ENCODE data around the gene VAT1. TPM values are rescaled to one million over a fixed set of nuclear protein-coding genes. Genes with fewer than 3 reads are reported as not detected.

The VAT1 gene
- total and polyA plus RNA-seq, 2 donors (not counting 1 experiment from before 2014, with no cell fraction given) = 234 to 297 TPM

DNA sequence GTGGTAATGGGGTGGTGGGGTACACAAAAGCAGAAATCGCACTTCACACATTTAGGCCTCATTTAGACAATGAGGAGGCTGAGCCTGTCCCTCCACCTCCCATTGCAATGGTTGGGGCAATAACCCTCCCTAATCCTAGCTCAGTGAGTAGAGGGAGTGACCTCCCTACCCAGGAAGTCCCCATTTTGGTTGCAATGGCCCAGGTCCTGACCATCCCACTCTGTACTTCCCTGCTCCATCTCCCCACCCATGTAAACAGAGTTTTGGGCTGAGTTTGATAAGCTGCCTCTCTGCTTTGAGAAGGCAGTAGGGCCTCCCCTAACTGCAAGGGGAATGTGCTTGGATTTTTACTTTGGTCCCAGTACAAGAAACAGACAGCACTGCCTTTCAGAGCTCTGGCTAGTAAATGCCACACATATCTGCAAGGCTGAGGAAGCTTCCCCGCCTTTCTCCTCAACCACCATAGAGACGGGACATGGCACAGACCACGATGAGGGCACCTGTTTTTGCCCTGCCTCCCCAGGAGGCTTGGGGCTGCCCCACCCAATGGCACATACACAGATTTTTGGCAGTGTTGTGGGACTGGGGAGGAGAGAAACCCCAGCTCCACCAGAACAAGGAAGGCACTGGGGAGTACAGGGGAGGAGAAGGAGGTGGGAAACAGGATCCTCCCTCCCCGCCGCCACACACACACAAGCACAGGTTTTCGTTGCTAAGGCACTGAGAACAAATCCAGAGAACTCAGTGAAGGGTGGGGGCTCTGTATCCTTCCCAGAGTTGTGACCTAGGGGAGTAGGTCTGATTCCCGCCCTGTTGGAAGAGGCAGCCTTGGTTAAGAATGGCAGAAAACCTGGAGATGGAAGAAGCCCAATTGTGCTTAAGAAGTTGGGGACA is 7.3 kb downstream of the VAT1 start:
- Histone ChIP-seq H3K27ac (ENCODE audit: insufficient read depth, low read length) (no peak overlapping the region), H3K4me1 (ENCODE audit: control insufficient read depth, extremely low read depth, insufficient read depth, low read length) (peaks cover 6% of the 10 kb centered on the region), H3K9ac (ENCODE audit: insufficient read depth, low read length) (no peak overlapping the region), H3K36me3 (ENCODE audit: control insufficient read depth, insufficient read depth, low read length) (peaks cover 19% of the 10 kb centered on the region), H3K4me2 (ENCODE audit: extremely low read depth, insufficient read depth, low read length) (no peak overlapping the region), H3K4me3 (replicated peaks in 1 of 4; ENCODE audit: control extremely low read depth in 1 of 4, insufficient read depth in 1 of 4, low read depth in 3 of 4, low read length in 4 of 4) (no peak overlapping the region), H3K27me3 (ENCODE audit: control insufficient read depth, insufficient read depth, low read length) (no peaks in the 10 kb centered on the region), H4K20me1 (ENCODE audit: control insufficient read depth, extremely low read depth, insufficient read depth, low read length) (no peaks in the 10 kb centered on the region), H3K9me3 (ENCODE audit: control insufficient read depth, insufficient read depth, low read depth, low read length) (no peaks in the 10 kb centered on the region), H2AFZ (ENCODE audit: low read length) (no peak overlapping the region), H3K79me2 (ENCODE audit: control insufficient read depth, insufficient read depth, low read length) (peaks cover 14% of the 10 kb centered on the region)
- TF ChIP-seq EZH2 (IDR thresholded peaks at IDR 0.05; ENCODE audit: low read length, missing control alignments) = no peak
- TF ChIP-seq, protein P1, sequence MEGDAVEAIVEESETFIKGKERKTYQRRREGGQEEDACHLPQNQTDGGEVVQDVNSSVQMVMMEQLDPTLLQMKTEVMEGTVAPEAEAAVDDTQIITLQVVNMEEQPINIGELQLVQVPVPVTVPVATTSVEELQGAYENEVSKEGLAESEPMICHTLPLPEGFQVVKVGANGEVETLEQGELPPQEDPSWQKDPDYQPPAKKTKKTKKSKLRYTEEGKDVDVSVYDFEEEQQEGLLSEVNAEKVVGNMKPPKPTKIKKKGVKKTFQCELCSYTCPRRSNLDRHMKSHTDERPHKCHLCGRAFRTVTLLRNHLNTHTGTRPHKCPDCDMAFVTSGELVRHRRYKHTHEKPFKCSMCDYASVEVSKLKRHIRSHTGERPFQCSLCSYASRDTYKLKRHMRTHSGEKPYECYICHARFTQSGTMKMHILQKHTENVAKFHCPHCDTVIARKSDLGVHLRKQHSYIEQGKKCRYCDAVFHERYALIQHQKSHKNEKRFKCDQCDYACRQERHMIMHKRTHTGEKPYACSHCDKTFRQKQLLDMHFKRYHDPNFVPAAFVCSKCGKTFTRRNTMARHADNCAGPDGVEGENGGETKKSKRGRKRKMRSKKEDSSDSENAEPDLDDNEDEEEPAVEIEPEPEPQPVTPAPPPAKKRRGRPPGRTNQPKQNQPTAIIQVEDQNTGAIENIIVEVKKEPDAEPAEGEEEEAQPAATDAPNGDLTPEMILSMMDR (conservative IDR thresholded peaks at IDR 0.05 in 1 of 2, IDR thresholded peaks at IDR 0.05 in 1 of 2; ENCODE audit: low read depth in 1 of 2, low read length in 2 of 2) = no peak
- no peak for DNase-seq (ENCODE audit: low read depth in 2 of 2)

DNA sequence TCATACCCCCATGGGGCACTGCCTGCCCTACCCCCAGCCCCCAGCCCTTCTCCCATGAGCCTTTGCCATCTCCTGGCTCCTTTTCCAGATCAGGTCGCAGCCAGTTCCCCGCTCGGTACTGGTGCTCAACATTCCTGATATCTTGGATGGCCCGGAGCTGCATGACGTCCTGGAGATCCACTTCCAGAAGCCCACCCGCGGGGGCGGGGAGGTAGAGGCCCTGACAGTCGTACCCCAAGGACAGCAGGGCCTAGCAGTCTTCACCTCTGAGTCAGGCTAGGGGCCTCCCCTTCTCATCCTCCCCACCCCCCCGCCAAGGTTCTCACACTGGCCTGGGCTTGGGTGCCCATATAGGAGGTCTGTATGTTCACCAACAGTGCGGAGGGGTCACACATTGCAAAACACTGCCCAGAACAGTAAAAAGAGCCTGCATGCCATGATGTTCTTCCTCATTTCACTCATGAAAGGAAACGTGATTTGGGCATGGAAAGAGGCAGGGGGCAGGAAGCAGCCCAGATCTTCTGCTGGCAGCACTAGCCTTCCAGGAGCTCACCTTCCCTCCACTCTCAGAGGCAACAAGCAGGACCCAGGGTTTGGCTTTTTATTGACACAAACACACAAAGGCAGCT is 8.1 kb downstream of the VAT1 start:
- Histone ChIP-seq H3K9ac (ENCODE audit: insufficient read depth, low read length) (no peak overlapping the region), H3K9me3 (ENCODE audit: control insufficient read depth, insufficient read depth, low read depth, low read length) (no peaks in the 10 kb centered on the region), H3K27me3 (ENCODE audit: control insufficient read depth, insufficient read depth, low read length) (no peaks in the 10 kb centered on the region), H3K27ac (ENCODE audit: insufficient read depth, low read length) (no peak overlapping the region), H3K79me2 (ENCODE audit: control insufficient read depth, insufficient read depth, low read length) (peaks cover 11% of the 10 kb centered on the region), H3K36me3 (ENCODE audit: control insufficient read depth, insufficient read depth, low read length) (peaks cover 19% of the 10 kb centered on the region), H3K4me1 (ENCODE audit: control insufficient read depth, extremely low read depth, insufficient read depth, low read length) (no peaks in the 10 kb centered on the region), H3K4me2 (ENCODE audit: extremely low read depth, insufficient read depth, low read length) (no peak overlapping the region), H3K4me3 (replicated peaks in 1 of 4; ENCODE audit: control extremely low read depth in 1 of 4, insufficient read depth in 1 of 4, low read depth in 3 of 4, low read length in 4 of 4) (no peak overlapping the region), H4K20me1 (ENCODE audit: control insufficient read depth, extremely low read depth, insufficient read depth, low read length) (no peaks in the 10 kb centered on the region), H2AFZ (ENCODE audit: low read length) (no peak overlapping the region)
- no peak for DNase-seq (ENCODE audit: low read depth in 2 of 2)
- TF ChIP-seq EZH2 (IDR thresholded peaks at IDR 0.05; ENCODE audit: low read length, missing control alignments) = no peak
- TF ChIP-seq, protein P1 (conservative IDR thresholded peaks at IDR 0.05 in 1 of 2, IDR thresholded peaks at IDR 0.05 in 1 of 2; ENCODE audit: low read depth in 1 of 2, low read length in 2 of 2) = no peak

DNA sequence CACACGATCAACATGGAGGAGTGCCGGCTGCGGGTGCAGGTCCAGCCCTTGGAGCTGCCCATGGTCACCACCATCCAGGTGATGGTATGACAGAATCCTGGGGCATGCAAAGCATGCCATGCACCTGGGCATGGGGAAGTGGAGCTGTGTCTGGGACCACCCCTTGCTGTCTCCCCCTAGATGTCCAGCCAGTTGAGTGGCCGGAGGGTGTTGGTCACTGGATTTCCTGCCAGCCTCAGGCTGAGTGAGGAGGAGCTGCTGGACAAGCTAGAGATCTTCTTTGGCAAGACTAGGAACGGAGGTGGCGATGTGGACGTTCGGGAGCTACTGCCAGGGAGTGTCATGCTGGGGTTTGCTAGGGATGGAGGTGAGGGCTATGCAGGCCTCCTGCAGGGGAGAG is 8.9 kb downstream of the VAT1 start:
- no peaks in the 10 kb centered on the region for H3K4me1 ChIP-seq (ENCODE audit: control insufficient read depth, extremely low read depth, insufficient read depth, low read length)
- H4K20me1 ChIP-seq (ENCODE audit: control insufficient read depth, extremely low read depth, insufficient read depth, low read length) = no peaks in the 10 kb centered on the region
- no peaks in the 10 kb centered on the region for H3K27me3 ChIP-seq (ENCODE audit: control insufficient read depth, insufficient read depth, low read length)
- H3K4me2 ChIP-seq (ENCODE audit: extremely low read depth, insufficient read depth, low read length) = no peak overlapping the region
- peaks cover 15% of the 10 kb centered on the region for H3K36me3 ChIP-seq (ENCODE audit: control insufficient read depth, insufficient read depth, low read length)
- H3K9ac ChIP-seq (ENCODE audit: insufficient read depth, low read length) = no peak overlapping the region
- peaks cover 6% of the 10 kb centered on the region for H3K79me2 ChIP-seq (ENCODE audit: control insufficient read depth, insufficient read depth, low read length)
- no peak overlapping the region for H3K27ac ChIP-seq (ENCODE audit: insufficient read depth, low read length)
- DNase-seq (ENCODE audit: low read depth in 2 of 2) = no peak
- no peaks in the 10 kb centered on the region for H3K9me3 ChIP-seq (ENCODE audit: control insufficient read depth, insufficient read depth, low read depth, low read length)
- H2AFZ ChIP-seq (ENCODE audit: low read length) = no peak overlapping the region
- TF ChIP-seq, protein P1 (conservative IDR thresholded peaks at IDR 0.05 in 1 of 2, IDR thresholded peaks at IDR 0.05 in 1 of 2; ENCODE audit: low read depth in 1 of 2, low read length in 2 of 2) = no peak
- TF ChIP-seq EZH2 (IDR thresholded peaks at IDR 0.05; ENCODE audit: low read length, missing control alignments) = no peak
- no peak overlapping the region for H3K4me3 ChIP-seq (replicated peaks in 1 of 4; ENCODE audit: control extremely low read depth in 1 of 4, insufficient read depth in 1 of 4, low read depth in 3 of 4, low read length in 4 of 4)
